ENCODE measurements around the gene ZNF827. TPM values are rescaled to one million over a fixed set of nuclear protein-coding genes. Genes with fewer than 3 reads are reported as not detected.

ZNF827 gene
- total RNA-seq, 1 donor from 2014 or later: 17.0 TPM

DNA sequence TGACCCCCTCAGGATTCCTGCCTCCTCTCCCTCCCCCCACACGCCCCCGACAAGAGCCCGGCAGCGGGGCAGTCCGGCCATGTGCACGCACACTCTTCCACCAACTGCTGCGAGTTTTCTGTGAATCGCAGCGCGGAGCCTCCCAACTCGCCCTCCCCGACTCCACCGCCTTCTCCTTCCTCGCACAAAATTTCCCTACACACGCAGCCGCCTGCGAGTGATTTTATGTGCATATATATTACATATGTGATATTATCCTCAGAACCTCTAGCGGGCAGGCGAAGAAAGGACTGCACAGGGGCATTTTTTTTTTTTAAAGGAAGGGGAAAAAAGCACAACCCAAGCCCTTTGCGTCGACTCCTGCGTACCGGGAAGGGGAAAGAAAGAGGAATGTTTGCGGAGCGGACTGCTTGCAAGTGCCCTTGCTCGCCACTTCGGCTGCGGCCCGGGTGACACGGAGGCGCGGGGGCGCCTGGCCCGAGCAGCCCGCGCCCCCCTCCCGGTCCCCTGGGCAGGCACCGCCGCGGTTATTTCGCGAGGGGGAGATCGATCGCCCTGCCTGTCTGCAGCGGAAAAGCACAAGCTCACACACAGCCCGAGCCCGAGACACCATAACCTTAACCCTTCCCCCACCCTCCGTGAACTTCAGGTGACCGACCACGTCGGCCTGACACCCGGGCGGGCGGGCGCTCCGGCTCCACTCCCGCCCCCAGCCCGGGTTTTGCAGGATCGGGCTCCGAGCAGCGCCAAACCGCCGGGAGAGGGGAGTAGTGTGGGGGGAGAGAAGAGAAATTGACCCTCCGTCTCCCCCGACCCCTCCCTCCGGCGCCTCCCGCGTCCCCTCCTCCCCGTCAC lies 2.3 kb downstream of the ZNF827 start:
- intact Hi-C loops (cut with micrococcal nuclease): loop anchor here (1.0 to 10.0 kb wide), 11 partner anchors 317 to 1858 kb away; partner anchors contain the start of genes ABCE1, ANAPC10, MMAA and PRMT9

DNA sequence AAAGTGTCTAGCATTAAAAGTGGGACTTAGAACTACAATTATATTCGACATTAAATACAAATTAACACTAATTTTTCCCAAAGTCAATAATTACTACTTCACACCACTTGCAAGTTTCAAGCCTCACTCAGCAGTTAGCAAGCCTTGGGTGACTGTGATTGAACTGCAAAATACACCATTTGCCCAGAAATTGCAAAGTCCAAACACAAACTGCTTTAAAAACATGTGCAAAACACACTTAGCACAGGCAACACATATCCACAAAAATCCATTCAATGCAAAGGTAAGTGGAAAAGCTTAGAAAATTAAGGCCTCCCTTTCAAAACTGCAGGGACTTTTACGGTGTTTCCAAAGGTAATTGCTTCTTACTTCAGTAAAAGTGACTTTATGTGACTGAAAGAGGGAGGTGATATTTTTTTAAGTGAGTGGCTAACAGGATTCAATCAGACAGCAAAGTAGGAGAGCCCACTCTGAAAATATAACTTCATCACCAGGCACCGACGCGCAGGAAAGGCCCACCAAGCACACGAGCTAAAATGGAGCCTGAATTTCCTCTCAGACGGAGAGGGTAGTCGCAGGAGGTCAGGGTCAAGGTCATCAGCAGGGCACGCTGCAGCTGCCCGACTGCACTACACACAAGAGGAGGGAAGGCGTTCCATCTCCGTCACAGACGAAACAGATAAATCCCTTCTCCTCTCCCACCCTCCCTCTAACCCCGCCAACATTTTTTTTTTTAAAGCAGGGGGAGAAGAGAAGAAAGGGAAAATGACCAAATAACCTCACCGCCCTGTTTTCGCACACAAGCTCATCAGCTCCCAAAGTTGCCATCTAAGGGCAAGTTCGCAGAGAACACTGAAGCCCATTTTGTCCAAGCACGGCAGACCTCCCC lies 3.1 kb downstream of the ZNF827 start:
- intact Hi-C loops (cut with micrococcal nuclease): loop anchor here (1.0 to 10.0 kb wide), 11 partner anchors 316 to 1859 kb away; partner anchors contain the start of genes ABCE1, ANAPC10, MMAA and PRMT9

DNA sequence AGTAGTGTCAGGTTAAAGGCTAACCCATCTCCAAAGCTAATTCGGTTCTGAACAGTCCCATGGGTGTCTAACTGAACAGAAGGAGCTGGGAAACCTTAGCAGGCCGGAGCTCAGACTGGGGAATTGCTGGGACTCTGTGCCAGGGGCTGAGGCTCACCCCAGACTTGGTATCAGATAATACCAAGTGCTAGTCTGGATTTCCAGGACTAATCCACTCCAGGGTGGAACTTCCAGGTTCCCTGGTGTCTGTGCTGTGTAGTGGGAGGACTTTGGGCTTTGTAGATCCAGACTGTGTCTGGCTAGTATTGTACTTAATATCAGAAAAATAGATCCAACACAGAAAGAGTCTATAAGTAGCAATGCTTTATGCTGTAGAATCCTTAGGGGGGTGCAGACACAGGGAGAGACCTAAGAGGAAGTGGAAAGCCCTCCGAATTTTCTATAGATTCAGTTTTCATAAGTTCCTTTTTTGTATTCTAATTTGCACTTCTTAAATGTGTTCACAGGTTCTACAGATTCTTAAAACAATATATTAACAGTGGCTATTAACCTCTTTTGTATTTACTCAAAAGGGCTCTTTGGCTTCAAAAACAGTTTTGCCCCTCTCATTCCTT lies 4.1 kb downstream of the ZNF827 start:
- intact Hi-C loops (cut with micrococcal nuclease): loop anchor here (5.0 to 10.0 kb wide), 9 partner anchors 447 to 1860 kb away; partner anchors contain the start of genes PRMT9 and TTC29

DNA sequence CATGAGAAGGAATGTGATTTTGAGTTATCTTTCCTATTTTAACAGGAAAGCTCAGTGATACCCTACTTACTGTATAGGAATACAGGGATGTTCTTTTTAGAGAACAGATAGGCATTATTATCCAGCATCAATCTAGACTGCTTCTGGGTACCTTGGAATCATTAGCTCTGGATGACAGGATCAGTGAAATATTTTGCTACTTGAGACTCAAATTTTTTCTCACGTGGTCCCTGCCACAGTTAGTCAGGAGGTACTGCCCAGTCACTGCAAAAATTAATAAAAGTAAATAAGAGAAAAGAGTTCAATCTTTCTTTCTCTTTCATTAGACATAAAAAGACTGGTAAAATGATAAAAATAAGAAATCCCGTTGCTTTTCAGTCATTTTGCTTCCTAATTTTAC lies 5.5 kb downstream of the ZNF827 start:
- intact Hi-C loops (cut with micrococcal nuclease): loop anchor here (10.0 kb wide), 4 partner anchors 698 to 1862 kb away; partner anchors contain the start of gene TTC29

DNA sequence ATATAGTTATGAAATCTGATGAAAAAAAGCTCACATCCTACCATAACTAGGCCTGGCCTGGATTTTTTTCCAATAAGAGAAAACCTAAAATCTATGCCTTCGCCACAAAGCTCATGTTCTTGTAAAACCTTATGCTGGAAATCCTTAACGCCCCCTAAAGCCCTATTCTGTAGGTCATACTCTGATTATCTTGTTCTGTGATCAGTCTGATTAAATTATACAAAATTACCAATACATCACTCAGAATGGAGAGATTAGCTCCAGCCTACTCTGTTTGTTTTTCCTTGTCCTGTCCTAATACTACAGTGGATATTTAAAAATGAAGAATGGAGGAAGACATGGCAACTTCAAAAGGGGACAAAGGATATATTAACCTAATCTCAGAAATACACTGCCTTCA lies 7.2 kb downstream of the ZNF827 start:
- intact Hi-C loops (cut with micrococcal nuclease): loop anchor here (10.0 kb wide), 4 partner anchors 697 to 1863 kb away; partner anchors contain the start of gene TTC29

DNA sequence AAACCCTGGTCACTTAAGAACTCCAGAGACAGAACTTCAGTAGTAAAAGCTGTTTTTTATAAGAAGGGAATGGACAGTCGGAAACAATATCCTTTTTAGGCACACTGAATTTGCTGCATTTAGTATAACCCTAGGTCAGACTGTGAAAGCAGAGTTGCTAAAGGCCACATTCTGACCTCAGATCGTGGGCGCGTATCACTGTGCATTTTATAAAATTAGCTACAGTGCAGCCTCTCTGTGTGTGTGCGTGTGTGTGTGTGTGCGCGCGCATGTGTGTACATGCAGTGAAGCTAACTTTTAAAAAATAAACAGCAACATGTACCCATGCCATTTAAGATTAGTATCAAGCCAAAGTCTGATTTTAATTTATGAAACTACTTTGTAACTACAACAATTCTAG lies 8.0 kb downstream of the ZNF827 start:
- intact Hi-C loops (cut with micrococcal nuclease): loop anchor here (10.0 kb wide), 4 partner anchors 696 to 1864 kb away; partner anchors contain the start of gene TTC29

DNA sequence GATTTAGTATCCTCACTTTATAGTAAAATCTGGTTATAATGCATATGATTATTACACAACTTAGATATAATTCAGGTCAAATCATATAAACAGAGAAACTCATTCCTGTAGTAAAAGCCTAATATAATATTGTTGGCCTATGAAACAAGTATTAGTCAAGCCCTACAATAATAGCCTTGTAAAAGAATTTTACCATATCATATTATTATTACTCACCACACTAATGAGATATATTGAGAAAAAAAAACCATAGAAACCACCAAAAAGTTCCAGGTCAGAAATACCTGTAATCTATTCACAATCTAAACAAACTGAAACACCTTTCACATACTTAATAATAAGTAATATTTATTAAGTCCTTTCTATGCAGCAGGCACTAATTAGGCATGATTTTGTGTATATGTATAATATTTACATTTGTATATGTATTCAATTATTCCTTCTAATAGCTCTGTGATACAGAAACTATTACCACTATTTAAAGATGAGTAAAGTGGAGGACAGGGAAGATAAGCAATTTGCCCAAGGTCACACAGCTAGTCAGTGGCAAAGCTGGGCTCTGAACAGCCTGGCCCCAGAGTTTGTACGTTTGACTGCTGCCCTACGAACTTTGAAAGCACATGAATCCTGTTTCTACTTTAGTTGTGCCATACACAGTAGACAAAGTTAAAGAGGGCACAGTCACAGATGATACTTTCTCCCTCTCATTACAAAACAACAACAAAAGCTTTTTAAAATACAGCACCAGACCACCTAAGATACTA lies 9.0 kb downstream of the ZNF827 start:
- intact Hi-C loops (cut with micrococcal nuclease): loop anchor here (10.0 kb wide), 4 partner anchors 695 to 1865 kb away; partner anchors contain the start of gene TTC29

DNA sequence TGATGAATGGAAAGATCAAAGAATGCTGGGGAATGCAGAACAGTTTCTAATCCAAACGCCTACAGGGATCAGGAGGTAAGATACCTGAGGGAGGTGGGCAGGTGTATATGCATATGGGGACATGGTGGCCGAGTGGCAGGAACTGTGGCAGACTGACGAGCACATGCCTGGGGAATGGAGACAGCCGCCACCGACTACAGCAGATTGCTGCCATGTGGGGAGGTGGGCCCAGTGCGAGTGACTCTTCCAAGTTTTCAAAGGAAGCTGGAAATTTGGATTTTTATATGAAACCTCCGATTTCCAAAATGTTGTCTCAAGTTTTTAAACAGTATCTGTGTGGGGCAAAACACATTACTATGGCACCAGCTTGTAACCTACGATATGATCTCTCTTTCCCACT lies 9.9 kb downstream of the ZNF827 start:
- intact Hi-C loops (cut with micrococcal nuclease): no loop called here

DNA sequence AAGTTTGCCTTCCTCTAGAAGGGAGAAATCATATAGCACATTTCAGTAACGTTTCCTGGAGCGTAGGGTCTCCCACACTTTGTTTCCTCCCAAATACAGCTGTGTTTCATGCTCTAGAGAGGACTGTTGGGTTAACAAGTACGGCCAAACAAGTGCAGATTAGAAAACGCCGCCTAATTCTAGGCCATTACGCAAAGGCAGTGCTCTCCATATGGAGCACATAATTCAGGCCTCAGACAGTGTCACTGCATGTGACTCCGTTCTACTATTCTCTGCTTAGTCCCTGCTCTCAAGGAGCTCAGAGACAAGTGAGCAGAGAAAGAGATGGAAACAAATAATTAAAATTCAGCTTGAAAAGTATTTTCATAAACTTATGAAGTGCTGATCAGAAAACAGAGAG lies 11.6 kb downstream of the ZNF827 start:
- intact Hi-C loops (cut with micrococcal nuclease): no loop called here

DNA sequence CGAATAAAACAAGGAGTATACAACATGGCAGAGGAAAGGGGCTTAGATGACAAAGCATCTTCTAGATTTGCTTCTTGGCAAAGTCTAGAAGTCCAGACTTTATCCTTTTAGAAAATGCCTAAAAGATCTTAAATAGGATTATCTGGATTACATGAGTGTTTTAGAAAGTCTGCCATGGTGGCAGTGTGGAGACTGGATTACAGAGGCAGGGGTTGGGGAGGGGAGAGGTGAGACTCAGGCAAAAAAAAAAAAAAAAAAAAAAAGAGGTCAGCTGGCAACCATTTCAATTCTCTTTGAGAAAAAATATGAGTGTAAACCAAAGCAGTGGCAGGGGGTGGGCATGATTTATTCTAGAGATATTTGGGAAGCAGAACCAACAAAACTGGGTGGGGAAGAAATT lies 17.4 kb downstream of the ZNF827 start:
- intact Hi-C loops (cut with micrococcal nuclease): no loop called here

DNA sequence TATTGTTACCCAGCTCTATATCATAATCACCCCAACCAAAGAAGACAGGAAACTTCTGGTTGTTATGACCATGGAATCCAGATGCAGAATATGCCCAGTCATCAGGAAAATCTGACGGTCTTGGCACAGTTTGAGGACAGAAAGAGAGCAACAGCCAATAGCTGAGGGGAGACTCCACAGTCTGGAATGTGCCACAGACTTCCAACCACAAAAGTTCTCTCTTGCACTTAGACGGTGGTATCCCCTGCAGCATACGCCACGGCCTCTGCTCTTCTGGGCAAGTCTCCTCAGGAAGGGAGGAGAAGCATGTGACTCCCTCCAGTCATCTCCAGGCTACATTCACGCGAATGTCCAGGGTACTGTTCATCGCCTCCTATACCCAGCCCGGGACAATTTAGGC lies 18.4 kb downstream of the ZNF827 start:
- intact Hi-C loops (cut with micrococcal nuclease): no loop called here

DNA sequence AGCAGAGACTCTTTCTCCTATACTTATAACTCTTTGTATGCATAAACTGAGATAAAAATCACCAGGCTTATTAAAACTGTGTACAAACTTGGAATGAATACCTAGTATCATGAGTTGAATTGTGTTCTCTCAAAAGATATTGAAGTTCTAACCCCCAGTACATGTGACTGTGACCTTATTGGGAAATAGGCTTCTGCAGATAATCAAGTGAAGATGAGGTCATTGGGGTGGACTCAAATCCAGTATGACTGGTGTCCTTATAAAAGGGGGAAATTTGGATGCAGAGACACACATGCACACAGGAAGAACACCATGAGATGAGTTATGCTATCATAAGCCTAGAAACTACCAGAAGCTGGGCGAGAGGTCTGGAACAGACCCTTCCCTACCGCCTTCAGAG lies 26.2 kb downstream of the ZNF827 start:
- intact Hi-C loops (cut with micrococcal nuclease): no loop called here

DNA sequence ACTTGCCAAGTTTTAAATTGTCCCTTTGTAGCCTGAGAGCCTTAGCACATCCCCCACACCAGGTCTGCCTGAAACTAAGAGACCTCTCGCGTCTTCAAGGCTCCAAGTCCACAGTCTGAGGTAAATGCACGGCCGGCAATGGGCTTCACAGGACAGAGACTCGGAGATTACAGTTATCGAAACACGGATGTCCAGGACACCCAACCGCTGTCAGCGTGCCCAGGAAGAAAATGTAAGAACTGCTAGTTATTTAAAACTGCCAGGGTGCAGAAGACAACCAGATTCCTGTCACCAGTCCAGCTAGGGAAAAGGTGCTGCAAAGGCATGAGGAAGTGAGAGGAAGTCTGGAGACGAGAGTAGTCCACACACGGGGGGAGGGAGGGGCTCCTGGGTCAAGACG lies 28.9 kb downstream of the ZNF827 start:
- intact Hi-C loops (cut with micrococcal nuclease): no loop called here

DNA sequence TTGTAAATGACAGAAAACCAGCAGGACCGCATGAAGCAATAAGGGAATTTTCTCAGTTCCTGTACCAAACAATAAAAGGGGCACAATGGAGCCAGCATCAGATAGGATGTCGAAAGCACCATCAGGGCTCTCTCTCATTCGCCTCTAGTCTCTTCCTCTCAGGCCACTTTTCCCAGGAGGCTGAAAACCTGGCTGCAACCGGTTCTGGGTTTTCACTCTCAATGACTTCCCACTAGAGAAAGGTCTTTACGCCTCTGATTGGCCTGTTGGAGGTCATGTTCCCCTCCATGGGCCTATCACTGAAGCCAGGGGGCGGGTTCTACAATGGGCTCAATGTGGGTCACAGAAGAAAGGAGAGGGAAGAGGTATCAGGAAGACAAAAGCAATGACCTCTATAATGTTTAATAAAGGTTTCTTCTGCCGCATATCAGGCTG lies 29.3 kb downstream of the ZNF827 start:
- intact Hi-C loops (cut with micrococcal nuclease): no loop called here

DNA sequence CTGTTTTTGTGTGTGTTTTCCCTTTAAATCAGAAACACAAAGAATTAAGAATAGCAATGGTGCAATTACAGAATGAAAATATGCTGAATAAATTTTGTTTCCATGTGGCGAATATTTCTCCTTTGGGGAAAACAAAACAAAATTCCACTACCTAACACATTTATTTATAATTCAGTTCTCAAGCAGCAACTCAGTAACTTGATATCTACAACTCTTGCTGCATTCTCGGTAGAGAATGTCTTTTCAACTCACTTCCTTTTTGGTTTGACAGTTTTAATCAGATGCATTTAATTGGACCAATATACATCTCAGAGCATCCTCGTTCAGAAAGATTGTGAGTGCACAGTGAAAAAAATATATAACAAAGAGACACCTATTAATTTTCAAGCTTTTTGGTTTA lies 30.8 kb downstream of the ZNF827 start:
- intact Hi-C loops (cut with micrococcal nuclease): no loop called here

DNA sequence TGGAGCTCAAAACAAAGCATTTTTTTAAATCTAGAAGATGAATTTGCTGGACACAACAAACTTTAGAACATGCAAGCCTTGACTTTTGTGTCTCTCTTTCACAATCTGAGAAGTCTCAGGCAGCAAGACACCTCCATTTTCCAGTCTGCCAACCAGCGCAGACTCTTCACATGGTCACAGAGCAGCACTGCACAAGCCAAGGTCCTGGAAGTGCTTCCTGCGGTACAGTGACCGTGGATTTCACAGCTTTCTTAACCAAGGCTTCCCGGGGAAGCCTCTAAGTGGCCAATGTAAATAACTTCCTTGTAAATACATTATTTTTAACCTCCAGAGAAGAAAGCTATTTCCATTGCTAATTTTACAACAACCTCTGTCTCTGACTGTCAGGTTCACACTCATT lies 31.2 kb downstream of the ZNF827 start:
- intact Hi-C loops (cut with micrococcal nuclease): no loop called here

DNA sequence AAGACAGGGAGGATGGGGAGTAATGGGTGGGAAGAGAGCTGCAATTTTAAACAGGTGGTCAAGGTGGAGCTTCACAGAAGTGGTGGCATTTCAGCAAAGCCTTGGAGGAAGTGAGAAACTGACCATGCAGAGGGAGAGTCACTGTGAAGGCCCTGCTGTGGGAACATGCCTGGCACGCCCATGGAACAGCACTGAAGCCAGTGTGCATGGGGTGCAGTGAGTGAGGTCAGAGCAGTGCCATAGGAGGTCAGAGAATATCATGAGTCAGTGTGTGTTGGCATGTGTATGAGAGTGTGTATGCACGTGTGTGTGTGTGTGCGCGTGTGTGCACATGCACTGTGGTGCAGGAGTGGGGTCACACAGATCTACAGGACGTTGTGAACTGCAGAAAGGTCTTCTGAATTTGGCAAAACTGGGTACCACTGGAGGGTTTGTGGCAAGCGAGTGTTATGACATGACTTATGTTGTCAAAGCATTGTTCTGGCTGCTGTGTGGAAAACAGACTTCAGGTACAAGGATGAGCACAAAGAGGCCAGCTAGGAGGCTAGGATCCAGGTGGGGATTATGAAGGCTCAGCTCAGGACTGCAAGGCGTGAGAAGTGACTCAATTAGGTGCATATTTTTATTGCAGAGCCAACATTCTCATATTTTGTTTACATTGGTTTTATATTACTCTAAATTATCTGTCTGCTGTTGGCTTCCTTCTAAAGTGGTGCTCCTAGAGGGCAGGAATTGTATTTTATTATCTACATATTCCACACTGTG lies 34.0 kb downstream of the ZNF827 start:
- intact Hi-C loops (cut with micrococcal nuclease): no loop called here

DNA sequence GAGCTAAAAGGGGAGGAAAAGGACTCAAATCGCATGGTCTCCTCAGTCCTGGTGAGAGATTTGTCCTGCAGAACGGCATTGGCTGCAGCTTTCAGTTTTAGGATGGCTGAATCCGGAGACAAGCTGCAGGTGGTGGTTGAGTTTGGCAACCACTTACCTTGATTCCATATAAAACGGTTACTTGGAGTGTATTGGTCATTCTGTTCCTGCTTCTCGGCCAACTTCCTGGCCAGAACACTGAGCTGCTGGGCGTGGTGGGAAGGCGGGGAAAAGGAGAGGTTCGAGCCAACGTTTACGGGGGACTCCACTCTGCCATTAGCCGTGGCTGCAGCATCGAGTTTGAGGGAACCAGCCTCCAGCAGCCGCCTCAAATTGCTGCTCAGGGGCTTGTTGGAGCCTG lies 36.1 kb downstream of the ZNF827 start:
- intact Hi-C loops (cut with micrococcal nuclease): no loop called here

DNA sequence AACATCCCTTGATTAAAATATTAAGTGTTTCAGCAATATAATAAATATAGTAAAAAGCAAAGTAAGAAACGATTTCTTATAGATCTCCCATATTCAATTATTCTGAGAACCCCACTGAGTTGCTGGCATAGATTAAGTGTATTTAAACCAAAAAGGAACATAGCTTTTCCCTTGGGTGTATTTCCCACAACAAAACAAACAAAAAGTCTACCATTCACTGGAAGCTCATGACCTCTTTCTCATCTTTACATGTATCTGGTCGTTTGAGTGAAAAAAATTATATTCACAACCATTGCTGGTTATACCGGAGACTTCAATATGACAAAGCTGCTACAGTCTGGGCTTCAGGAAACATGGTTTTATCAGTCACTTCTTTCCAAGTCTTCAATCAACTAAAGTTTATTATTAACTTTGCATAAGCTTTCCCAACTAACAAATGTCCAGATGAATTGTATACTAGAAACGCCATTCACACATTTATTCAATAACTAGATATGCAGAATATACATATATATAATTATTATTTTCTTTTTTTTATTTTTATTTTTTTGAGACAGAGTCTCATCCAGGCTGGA lies 38.6 kb downstream of the ZNF827 start:
- intact Hi-C loops (cut with micrococcal nuclease): no loop called here
